GM10266 (cell line): ENCODE measurements around the gene MRPL49.
A peak's percentile ranks its signal among the peaks of the same experiment; 100 is the strongest.

ENCODE experiments used
- DNase-seq: peaks from one replicate; pipeline ENCODE4 v3.0.0; 2012; ENCODE audit errors: extremely low spot score
- CTCF ChIP-seq: IDR thresholded peaks from 2 replicates; pipeline ENCODE4 v1.5.1; 2012; ENCODE audit warnings: mild to moderate bottlenecking, low read depth; ENCODE audit not compliant: control insufficient read depth, insufficient read depth; ENCODE audit errors: missing control alignments

The MRPL49 gene

GRCh38 chr11:65113839-65114238 lies 8.3 kb upstream of the MRPL49 start:
- no peak for TF ChIP-seq CTCF
- DNase-seq, result no peak

DNA sequence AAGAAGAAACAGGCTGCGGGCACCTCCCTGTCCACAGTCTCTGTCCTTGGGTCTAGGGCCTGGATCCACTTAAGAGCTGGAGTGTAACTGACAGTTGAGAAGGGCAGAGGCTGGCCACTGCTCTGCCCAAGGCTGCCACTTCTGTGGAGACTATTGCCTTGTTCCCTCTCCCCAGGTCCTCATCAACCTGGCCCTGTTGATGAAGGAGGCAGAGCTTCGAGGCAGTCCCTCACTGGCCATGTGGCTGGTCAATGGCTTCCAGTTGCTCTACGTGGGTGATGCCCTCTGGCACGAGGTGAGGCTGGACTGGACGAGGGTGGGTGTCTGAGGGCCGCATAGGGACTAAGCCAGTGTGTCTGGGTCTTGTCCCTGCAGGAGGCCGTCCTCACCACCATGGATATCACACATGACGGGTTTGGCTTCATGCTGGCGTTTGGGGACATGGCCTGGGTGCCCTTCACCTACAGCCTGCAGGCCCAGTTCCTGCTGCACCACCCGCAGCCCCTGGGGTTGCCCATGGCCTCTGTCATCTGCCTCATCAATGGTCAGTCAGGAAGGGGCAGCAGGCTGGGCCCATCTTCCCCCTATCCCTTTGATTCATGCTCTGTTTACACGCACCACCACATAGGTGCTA lies 7.5 kb upstream of the MRPL49 start:
- no peak for DNase-seq
- TF ChIP-seq CTCF, result no peak

- no peak for DNase-seq
- TF ChIP-seq CTCF, result no peak
Observed at GRCh38 chr11:65115361-65116082, 6.6 kb upstream of the MRPL49 start.

DNA sequence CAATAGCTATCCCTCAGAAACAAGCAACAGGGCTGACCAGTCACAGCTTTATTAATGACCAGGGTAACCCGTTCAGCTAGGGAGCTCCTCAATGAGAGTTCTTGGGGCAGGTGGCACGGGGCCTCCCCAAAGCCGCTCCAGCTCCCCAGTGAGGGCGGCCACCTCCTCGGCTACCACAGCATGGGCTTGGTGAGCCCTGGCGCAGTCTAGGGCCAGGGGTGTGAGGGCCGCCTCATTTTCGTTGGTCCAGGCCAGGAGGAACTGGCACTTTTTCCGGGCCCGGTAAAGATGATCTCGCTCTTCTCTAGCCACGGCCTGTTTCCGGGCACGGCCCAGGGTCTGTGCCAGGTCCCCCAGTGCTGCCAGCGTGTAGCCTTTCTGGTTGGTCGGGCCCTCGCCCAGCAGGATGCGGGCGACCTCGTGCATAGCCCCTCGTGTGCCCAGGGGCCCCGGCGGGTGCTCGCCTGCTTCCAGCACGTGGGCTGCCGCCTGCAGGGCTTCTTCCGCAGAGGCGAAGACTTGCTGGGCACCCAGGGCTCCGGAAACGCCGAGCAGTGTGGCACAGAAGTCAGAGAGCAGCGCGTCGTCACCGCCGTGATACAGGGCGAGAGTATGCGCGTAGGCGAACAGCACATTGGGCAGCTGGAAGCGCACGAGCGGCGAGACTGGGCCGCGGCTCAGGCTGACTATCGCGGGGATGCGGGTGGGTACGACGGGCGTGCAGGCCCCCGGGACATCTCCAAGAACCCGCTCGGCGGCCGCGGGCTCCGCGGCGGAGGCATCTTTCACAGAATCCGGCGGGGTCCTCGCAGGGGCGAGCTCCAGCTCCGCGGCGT lies 5.5 kb upstream of the MRPL49 start:
- DNase-seq, result no peak
- TF ChIP-seq CTCF, result no peak

- DNase-seq, result peak; percentile 94
Observed at GRCh38 chr11:65117206-65118096, 4.7 kb upstream of the MRPL49 start, which contains the start of gene ZNHIT2. ZNHIT2 (minus strand) TSS chr11:65117701; CDS start chr11:65117653, 48 bp downstream.

More at GRCh38 chr11:65117206-65118096, 4.7 kb upstream of the MRPL49 start, which contains the start of gene ZNHIT2:
- TF ChIP-seq CTCF, result peak; percentile 91
